ENCODE data around the gene PNCK. TPM values are rescaled to one million over a fixed set of nuclear protein-coding genes. Genes with fewer than 3 reads are reported as not detected.

The PNCK gene
- total and polyA plus RNA-seq, 2 experiments from 2014 or later: 3.5 to 11.9 TPM

DNA sequence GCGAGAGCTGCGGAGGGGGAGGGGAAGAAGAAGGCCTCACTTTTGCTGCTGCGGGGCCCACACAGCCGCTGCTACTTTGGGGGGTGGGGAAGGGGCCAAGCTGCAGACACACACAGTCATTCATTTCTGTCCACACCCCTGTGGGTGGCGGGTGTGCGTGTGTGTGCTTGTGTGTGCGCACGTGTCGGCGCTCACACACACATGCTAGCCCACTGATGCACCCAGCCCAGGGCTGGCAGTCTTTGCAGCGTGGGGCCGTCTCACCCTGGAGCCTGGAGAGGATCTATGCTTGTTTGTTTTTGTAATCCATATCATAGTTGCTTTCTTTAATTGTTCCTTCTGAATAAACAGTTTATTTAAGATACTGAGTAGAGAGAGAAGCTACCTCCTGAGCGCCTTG, 22.7 kb downstream of the PNCK start (continued):
- TF ChIP-seq, protein P1, sequence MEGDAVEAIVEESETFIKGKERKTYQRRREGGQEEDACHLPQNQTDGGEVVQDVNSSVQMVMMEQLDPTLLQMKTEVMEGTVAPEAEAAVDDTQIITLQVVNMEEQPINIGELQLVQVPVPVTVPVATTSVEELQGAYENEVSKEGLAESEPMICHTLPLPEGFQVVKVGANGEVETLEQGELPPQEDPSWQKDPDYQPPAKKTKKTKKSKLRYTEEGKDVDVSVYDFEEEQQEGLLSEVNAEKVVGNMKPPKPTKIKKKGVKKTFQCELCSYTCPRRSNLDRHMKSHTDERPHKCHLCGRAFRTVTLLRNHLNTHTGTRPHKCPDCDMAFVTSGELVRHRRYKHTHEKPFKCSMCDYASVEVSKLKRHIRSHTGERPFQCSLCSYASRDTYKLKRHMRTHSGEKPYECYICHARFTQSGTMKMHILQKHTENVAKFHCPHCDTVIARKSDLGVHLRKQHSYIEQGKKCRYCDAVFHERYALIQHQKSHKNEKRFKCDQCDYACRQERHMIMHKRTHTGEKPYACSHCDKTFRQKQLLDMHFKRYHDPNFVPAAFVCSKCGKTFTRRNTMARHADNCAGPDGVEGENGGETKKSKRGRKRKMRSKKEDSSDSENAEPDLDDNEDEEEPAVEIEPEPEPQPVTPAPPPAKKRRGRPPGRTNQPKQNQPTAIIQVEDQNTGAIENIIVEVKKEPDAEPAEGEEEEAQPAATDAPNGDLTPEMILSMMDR (conservative IDR thresholded peaks at IDR 0.05; ENCODE audit: low read depth in 2 of 2): no peak
- TF ChIP-seq EZH2 (IDR thresholded peaks at IDR 0.05; ENCODE audit: low read depth, unreplicated experiment) (no peak), EZH2phosphoT487 (IDR thresholded peaks at IDR 0.05; ENCODE audit: unreplicated experiment) (no peak), ZNF114 (CRISPR knock-in tag; IDR thresholded peaks at IDR 0.05) (no peak), STAT1 (IDR thresholded peaks at IDR 0.05; ENCODE audit: unreplicated experiment) (no peak)
- TF ChIP-seq, protein P2, sequence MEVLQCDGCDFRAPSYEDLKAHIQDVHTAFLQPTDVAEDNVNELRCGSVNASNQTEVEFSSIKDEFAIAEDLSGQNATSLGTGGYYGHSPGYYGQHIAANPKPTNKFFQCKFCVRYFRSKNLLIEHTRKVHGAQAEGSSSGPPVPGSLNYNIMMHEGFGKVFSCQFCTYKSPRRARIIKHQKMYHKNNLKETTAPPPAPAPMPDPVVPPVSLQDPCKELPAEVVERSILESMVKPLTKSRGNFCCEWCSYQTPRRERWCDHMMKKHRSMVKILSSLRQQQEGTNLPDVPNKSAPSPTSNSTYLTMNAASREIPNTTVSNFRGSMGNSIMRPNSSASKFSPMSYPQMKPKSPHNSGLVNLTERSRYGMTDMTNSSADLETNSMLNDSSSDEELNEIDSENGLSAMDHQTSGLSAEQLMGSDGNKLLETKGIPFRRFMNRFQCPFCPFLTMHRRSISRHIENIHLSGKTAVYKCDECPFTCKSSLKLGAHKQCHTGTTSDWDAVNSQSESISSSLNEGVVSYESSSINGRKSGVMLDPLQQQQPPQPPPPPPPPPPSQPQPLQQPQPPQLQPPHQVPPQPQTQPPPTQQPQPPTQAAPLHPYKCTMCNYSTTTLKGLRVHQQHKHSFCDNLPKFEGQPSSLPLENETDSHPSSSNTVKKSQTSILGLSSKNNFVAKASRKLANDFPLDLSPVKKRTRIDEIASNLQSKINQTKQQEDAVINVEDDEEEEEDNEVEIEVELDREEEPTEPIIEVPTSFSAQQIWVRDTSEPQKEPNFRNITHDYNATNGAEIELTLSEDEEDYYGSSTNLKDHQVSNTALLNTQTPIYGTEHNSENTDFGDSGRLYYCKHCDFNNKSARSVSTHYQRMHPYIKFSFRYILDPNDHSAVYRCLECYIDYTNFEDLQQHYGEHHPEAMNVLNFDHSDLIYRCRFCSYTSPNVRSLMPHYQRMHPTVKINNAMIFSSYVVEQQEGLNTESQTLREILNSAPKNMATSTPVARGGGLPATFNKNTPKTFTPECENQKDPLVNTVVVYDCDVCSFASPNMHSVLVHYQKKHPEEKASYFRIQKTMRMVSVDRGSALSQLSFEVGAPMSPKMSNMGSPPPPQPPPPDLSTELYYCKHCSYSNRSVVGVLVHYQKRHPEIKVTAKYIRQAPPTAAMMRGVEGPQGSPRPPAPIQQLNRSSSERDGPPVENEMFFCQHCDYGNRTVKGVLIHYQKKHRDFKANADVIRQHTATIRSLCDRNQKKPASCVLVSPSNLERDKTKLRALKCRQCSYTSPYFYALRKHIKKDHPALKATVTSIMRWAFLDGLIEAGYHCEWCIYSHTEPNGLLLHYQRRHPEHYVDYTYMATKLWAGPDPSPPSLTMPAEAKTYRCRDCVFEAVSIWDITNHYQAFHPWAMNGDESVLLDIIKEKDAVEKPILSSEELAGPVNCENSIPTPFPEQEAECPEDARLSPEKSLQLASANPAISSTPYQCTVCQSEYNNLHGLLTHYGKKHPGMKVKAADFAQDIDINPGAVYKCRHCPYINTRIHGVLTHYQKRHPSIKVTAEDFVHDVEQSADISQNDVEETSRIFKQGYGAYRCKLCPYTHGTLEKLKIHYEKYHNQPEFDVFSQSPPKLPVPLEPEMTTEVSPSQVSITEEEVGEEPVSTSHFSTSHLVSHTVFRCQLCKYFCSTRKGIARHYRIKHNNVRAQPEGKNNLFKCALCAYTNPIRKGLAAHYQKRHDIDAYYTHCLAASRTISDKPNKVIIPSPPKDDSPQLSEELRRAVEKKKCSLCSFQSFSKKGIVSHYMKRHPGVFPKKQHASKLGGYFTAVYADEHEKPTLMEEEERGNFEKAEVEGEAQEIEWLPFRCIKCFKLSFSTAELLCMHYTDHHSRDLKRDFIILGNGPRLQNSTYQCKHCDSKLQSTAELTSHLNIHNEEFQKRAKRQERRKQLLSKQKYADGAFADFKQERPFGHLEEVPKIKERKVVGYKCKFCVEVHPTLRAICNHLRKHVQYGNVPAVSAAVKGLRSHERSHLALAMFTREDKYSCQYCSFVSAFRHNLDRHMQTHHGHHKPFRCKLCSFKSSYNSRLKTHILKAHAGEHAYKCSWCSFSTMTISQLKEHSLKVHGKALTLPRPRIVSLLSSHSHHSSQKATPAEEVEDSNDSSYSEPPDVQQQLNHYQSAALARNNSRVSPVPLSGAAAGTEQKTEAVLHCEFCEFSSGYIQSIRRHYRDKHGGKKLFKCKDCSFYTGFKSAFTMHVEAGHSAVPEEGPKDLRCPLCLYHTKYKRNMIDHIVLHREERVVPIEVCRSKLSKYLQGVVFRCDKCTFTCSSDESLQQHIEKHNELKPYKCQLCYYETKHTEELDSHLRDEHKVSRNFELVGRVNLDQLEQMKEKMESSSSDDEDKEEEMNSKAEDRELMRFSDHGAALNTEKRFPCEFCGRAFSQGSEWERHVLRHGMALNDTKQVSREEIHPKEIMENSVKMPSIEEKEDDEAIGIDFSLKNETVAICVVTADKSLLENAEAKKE (CRISPR knock-in tag; IDR thresholded peaks at IDR 0.05): no peak

Data from GM23338 (cell line).